ENCODE data around the gene MET.
"Not testable (repeated sequence)": the region's sequence is repeated elsewhere in the genome, so short reads cannot be mapped to it uniquely, and the experiment has no call there.

MET gene

GRCh38 chr7:116671681-116672595, at the start of gene MET:
Gene MET, plus strand, starts transcription at chr7:116672196. Its CDS starts 26,889 bp downstream, at chr7:116699085.
- DNase-seq, result peak; percentile 9

- no peak for DNase-seq
Measured at GRCh38 chr7:116626886-116627285, 45.1 kb upstream of the MET start.

GRCh38 chr7:116629051-116629463, 42.9 kb upstream of the MET start:
- no peak for DNase-seq

GRCh38 chr7:116630357-116630756, 41.6 kb upstream of the MET start:
- DNase-seq, result no peak

- DNase-seq, result no peak
Measured at GRCh38 chr7:116630932-116631671, 40.9 kb upstream of the MET start.

GRCh38 chr7:116631676-116632075, 40.3 kb upstream of the MET start:
- no peak for DNase-seq

- DNase-seq, result no peak
Measured at GRCh38 chr7:116632384-116632783, 39.6 kb upstream of the MET start.

- DNase-seq, result no peak
Measured at GRCh38 chr7:116633131-116633988, 38.6 kb upstream of the MET start.

- DNase-seq, result no peak
Measured at GRCh38 chr7:116636997-116637396, 35.0 kb upstream of the MET start.

GRCh38 chr7:116638592-116638991, 33.4 kb upstream of the MET start:
- DNase-seq, result not testable (repeated sequence)

- DNase-seq, result no peak
Measured at GRCh38 chr7:116641551-116642153, 30.3 kb upstream of the MET start.

- not testable (repeated sequence) for DNase-seq
Measured at GRCh38 chr7:116643148-116643547, 28.8 kb upstream of the MET start.

- no peak for DNase-seq
Measured at GRCh38 chr7:116644628-116645027, 27.4 kb upstream of the MET start.

GRCh38 chr7:116647290-116647689, 24.7 kb upstream of the MET start:
- no peak for DNase-seq

- no peak for DNase-seq
Measured at GRCh38 chr7:116647861-116648260, 24.1 kb upstream of the MET start.

GRCh38 chr7:116650436-116650835, 21.6 kb upstream of the MET start:
- no peak for DNase-seq

GRCh38 chr7:116652793-116653192, 19.2 kb upstream of the MET start:
- no peak for DNase-seq

- no peak for DNase-seq
Measured at GRCh38 chr7:116653204-116653603, 18.8 kb upstream of the MET start.

- no peak for DNase-seq
Measured at GRCh38 chr7:116653646-116654045, 18.4 kb upstream of the MET start.

GRCh38 chr7:116659248-116659647, 12.7 kb upstream of the MET start:
- not testable (repeated sequence) for DNase-seq

GRCh38 chr7:116661865-116662264, 10.1 kb upstream of the MET start:
- no peak for DNase-seq

GRCh38 chr7:116663744-116664143, 8.3 kb upstream of the MET start:
- DNase-seq, result no peak

Measured in CD4-positive, alpha-beta T cell treated with Interleukin-10 for 1 hour (primary cell).